Left ventricle myocardium inferior (tissue), 1 donor: ENCODE results near the gene BRIP1. TPM values are rescaled to one million over a fixed set of nuclear protein-coding genes. Genes with fewer than 3 reads are reported as not detected.

Source experiments
- DNase-seq: peaks from one replicate; pipeline ENCODE4 v3.0.0-alpha.2; 2020
- H3K27ac ChIP-seq: fragments of 200-600 bp; replicated peaks from 2 replicates; pipeline ENCODE4 v1.8.0; 2021
- H3K27me3 ChIP-seq: fragments of 200-600 bp; 2 replicates; pipeline ENCODE4 v1.8.0; 2021; ENCODE audit warnings: low read depth
- H3K36me3 ChIP-seq: fragments of 200-600 bp; 2 replicates; pipeline ENCODE4 v1.8.0; 2021
- H3K4me1 ChIP-seq: fragments of 200-600 bp; 2 replicates; pipeline ENCODE4 v1.8.0; 2021
- H3K4me3 ChIP-seq: fragments of 200-600 bp; 2 replicates; pipeline ENCODE4 v1.8.0; 2021; ENCODE audit warnings: mild to moderate bottlenecking, moderate library complexity
- H3K9me3 ChIP-seq: fragments of 200-600 bp; replicated peaks from 2 replicates; pipeline ENCODE4 v1.8.0; 2021
- intact Hi-C: fragments of 100-400 bp; cut with micrococcal nuclease; formaldehyde crosslinking; loops from one replicate; pipeline ENCODE4 v1.11.0; 2022
- total RNA-seq: library from RNA; stranded (reverse); fragmentation: NEBNext Ultra II Directional; extraction: Animal tissue kit (Norgen Biotek cat#: 25700); gene quantifications from one replicate; pipeline ENCODE4 v1.2.1, GENCODE V29; 2021
- TF ChIP-seq, protein P1 (sequence below): fragments of 200-600 bp; IDR thresholded peaks from 2 replicates; pipeline ENCODE4 v1.8.0; 2021; ENCODE audit warnings: antibody characterized with exemption, mild to moderate bottlenecking, borderline replicate concordance
- donor health status: DM: no; HTN: yes; CAD: no; lungs with severe emphysema.

Gene BRIP1
- total RNA-seq, 1 donor from 2014 or later: 0.22 TPM

DNA sequence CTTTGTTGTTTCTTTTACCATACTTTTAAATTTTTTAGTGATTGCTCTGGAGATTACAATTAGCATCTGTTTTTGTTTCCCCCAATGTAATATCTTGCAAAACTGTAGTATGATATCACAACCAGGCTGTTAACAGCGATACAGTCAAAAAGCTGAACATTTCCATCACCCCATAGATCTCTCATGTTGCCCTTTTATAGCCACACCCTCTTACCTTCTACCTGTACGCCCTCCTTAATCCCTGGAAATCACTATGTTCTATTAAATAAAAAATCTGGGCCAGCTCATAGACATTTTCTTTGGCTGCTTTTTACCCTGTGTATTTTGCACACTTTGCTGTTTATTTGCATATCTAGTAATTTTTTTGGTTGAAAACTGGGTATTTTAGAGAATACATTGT, 205.1 kb downstream of the BRIP1 start:
- Histone ChIP-seq H3K27me3 (no peaks in the 10 kb centered on the region), H3K9me3 (peaks cover 12% of the 10 kb centered on the region), H3K4me1 (no peaks in the 10 kb centered on the region), H3K4me3 (no peak overlapping the region), H3K27ac (no peak overlapping the region), H3K36me3 (no peaks in the 10 kb centered on the region)
- intact Hi-C loops: no loop called here
- TF ChIP-seq, protein P1, sequence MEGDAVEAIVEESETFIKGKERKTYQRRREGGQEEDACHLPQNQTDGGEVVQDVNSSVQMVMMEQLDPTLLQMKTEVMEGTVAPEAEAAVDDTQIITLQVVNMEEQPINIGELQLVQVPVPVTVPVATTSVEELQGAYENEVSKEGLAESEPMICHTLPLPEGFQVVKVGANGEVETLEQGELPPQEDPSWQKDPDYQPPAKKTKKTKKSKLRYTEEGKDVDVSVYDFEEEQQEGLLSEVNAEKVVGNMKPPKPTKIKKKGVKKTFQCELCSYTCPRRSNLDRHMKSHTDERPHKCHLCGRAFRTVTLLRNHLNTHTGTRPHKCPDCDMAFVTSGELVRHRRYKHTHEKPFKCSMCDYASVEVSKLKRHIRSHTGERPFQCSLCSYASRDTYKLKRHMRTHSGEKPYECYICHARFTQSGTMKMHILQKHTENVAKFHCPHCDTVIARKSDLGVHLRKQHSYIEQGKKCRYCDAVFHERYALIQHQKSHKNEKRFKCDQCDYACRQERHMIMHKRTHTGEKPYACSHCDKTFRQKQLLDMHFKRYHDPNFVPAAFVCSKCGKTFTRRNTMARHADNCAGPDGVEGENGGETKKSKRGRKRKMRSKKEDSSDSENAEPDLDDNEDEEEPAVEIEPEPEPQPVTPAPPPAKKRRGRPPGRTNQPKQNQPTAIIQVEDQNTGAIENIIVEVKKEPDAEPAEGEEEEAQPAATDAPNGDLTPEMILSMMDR: no peak
- DNase-seq: no peak

DNA sequence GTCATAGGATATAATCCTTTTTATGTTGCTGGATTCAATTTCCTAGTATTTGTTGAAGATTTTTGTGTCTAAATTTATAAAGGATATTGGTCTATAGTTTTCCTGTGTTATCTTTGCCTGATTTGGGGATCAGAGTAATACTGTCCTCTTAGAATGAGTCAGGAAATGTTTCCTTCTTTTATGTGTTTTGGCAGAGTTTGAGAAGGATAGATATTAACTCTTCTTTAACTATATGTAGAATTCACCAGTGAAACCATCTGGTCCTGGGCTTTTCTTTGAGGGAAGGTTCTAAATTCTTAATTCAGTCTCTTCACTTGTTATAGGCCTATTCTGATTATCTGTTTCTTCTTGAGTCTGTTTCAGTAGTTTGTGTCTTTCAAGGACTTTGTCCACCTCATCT, 206.0 kb downstream of the BRIP1 start:
- peaks cover 21% of the 10 kb centered on the region for H3K9me3 ChIP-seq
- H3K27ac ChIP-seq: no peak overlapping the region
- DNase-seq: no peak
- H3K36me3 ChIP-seq: no peaks in the 10 kb centered on the region
- intact Hi-C loops: no loop called here
- H3K27me3 ChIP-seq: no peaks in the 10 kb centered on the region
- H3K4me1 ChIP-seq: no peaks in the 10 kb centered on the region
- TF ChIP-seq, protein P1: no peak
- no peak overlapping the region for H3K4me3 ChIP-seq

DNA sequence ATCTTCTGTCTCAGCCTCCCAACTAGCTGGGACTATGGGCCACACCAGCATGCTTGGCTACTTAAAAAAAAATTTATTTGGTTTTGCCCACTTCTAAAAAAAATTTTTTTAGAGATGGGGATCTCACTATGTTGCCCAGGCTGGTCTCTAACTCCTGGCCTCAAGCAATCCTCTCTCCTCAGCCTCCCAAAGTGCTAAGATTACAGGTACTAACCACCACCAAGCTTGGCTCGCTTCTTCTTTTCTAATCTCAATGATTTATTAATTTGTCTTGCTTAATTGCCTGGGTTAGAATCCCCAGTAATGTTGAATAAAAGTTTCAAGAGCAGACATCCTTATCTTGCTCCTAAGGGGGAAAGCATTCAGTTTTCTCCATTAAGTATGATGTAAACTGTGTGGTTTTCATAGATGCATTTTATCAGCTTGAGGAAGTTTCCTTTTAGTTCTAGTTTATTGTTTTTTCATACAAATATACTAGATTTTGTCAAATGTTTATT, 206.6 kb downstream of the BRIP1 start:
- DNase-seq: no peak
- intact Hi-C loops: no loop called here
- Histone ChIP-seq H3K4me3 (no peak overlapping the region), H3K9me3 (peaks cover 27% of the 10 kb centered on the region), H3K4me1 (no peaks in the 10 kb centered on the region), H3K36me3 (no peaks in the 10 kb centered on the region), H3K27ac (no peak overlapping the region), H3K27me3 (no peaks in the 10 kb centered on the region)
- TF ChIP-seq, protein P1: no peak

DNA sequence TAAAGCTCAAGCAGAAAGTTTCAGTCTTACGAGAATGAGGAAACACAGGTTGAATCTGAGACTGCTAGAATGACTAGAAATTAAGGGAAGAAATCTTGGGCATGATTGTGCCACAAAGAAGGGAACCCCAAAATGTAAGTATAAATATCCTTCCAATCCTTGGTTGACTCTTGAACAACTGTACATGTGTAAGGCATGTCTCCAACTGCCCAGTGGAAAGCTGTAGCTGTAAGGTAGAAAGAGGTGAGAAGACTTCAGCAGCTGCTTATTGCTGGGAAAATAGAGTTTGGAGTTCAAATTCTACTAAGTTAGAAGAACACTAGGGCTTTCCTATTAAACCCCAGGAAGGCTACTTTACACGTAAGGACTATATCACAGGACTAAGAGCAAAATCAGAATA, 212.6 kb downstream of the BRIP1 start:
- intact Hi-C loops: no loop called here
- no peak overlapping the region for H3K4me3 ChIP-seq
- H3K4me1 ChIP-seq: no peaks in the 10 kb centered on the region
- no peak overlapping the region for H3K27ac ChIP-seq
- H3K27me3 ChIP-seq: no peaks in the 10 kb centered on the region
- H3K9me3 ChIP-seq: peaks cover 67% of the 10 kb centered on the region
- no peak for DNase-seq
- TF ChIP-seq, protein P1: no peak
- no peaks in the 10 kb centered on the region for H3K36me3 ChIP-seq

DNA sequence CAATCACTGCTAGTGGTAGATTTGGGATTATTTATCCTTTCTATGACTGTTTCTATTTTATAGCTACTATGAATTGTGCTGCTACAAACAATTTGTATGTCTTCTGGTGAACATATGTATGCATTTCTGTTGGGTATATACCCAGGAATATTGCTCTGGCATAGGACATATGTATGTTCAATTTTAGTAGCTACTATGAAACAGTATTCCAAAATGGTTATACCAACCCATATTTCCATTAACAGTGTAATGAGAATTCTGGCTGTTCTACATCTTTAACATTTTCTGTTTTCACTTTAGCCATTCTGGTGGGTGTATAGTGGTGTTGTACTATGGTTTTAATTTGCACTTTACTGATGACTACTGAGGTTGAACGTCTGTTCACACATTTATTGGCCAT, 214.7 kb downstream of the BRIP1 start:
- Histone ChIP-seq H3K36me3 (no peaks in the 10 kb centered on the region), H3K4me1 (no peaks in the 10 kb centered on the region), H3K27ac (no peak overlapping the region), H3K4me3 (no peak overlapping the region), H3K27me3 (no peaks in the 10 kb centered on the region), H3K9me3 (peaks cover 59% of the 10 kb centered on the region)
- TF ChIP-seq, protein P1: no peak
- intact Hi-C loops: no loop called here
- no peak for DNase-seq
